Esophagus muscularis mucosa (tissue), 3 donors: ENCODE data around the gene SIPA1L3.

Experiments used
- POLR2A ChIP-seq: fragments of 450-650 bp; IDR thresholded peaks from one replicate; pipeline ENCODE4 v1.6.1; 2017; ENCODE audit warnings: antibody characterized with exemption, moderate library complexity, mild to moderate bottlenecking, low read depth
- POLR2AphosphoS5 ChIP-seq, 2 donors: sonication (generic); formaldehyde crosslinking; IDR thresholded peaks; one replicate each; pipeline ENCODE4 v1.6.1; 2017; ENCODE audit warnings: antibody characterized with exemption in 2 of 2
- TF ChIP-seq, protein P1 (sequence below), 3 experiments: fragments of 200-600 bp in 2 of 3; fragments of 450-650 bp in 1 of 3; sonication (generic) in 2 of 3; IDR thresholded peaks; one replicate each; pipeline ENCODE4 v1.5.1; 2017 to 2019; ENCODE audit warnings: antibody characterized with exemption in 3 of 3, mild to moderate bottlenecking in 2 of 3, moderate library complexity in 1 of 3

DNA sequence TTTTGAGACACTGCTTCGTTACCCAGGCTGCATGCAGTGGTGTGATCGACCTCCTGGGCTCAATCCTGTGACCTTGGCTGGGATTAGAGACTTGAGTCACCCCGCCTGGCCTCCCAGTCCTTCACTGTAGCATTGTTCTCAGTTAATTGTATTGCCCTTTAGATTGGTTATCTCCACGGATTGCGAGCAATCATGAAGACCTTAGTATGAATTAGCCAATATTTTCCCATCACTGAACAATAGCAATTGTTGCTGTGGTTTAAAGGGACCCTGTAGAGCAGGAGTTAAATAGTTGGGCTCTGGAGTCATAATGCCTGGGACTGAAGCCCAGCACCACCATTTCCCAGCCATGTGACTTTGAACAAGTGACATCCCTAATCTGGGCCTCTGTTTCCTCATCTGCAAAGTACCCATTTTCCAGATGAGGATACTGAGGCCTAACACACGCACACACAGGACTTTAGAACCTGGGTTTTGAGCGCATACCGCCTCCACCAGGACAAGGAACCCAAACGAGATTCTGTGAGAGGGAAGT, 340.8 kb downstream of the SIPA1L3 start:
- TF ChIP-seq, protein P1, sequence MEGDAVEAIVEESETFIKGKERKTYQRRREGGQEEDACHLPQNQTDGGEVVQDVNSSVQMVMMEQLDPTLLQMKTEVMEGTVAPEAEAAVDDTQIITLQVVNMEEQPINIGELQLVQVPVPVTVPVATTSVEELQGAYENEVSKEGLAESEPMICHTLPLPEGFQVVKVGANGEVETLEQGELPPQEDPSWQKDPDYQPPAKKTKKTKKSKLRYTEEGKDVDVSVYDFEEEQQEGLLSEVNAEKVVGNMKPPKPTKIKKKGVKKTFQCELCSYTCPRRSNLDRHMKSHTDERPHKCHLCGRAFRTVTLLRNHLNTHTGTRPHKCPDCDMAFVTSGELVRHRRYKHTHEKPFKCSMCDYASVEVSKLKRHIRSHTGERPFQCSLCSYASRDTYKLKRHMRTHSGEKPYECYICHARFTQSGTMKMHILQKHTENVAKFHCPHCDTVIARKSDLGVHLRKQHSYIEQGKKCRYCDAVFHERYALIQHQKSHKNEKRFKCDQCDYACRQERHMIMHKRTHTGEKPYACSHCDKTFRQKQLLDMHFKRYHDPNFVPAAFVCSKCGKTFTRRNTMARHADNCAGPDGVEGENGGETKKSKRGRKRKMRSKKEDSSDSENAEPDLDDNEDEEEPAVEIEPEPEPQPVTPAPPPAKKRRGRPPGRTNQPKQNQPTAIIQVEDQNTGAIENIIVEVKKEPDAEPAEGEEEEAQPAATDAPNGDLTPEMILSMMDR (IDR thresholded peaks at IDR 0.05) = no peak
- no peak for TF ChIP-seq POLR2A
- peak in 1 of 2 donors; percentile 55 for TF ChIP-seq POLR2AphosphoS5 (IDR thresholded peaks at IDR 0.05)
